HCT116 (cell line): ENCODE measurements around the gene ERC2. TPM values are rescaled to one million over a fixed set of nuclear protein-coding genes. Genes with fewer than 3 reads are reported as not detected.

ENCODE experiments used
- ATAC-seq: fragments of 200-7000 bp; cut with Tn5 transposase; 2 replicates; pipeline ENCODE4 v1.9.1; 2020; ENCODE audit warnings: mild to moderate bottlenecking, moderate library complexity
- BruUV-seq: library from RNA; stranded (reverse); fragments of 400-500 nt; replicated peaks from 2 replicates; lab custom pipeline; 2021; lab: Mats Ljungman, UMichigan
- CTCF ChIA-PET: fragments of 300-600 bp; sonication (Branson Sonifier 250); formaldehyde crosslinking; loops from one replicate; lab custom pipeline; 2021; ENCODE audit warnings: antibody characterized with exemption; lab: Charles Lee
- POLR2A ChIA-PET: fragments of 300-600, 350-600 bp; sonication (Branson Sonifier 250); formaldehyde crosslinking; loops from one replicate; lab custom pipeline; 2021; ENCODE audit warnings: antibody characterized with exemption; lab: Charles Lee
- RAD21 ChIA-PET, 2 experiments: fragments of 300-600 bp; sonication (Branson Sonifier 250); formaldehyde crosslinking; loops; one replicate each; lab custom pipeline; 2023; ENCODE audit warnings: low total read pairs in 2 of 2; ENCODE audit not compliant: uncharacterized antibody in 2 of 2, unreplicated experiment in 2 of 2, low non-redundant PET in 1 of 2; lab: Charles Lee
- DNase-seq: peaks from one replicate; pipeline ENCODE4 v3.0.0-alpha.2; 2010; ENCODE audit warnings: low read depth, low spot score
- H2AFZ ChIP-seq: fragments of 200-600 bp; shearing (Covaris generic), sonication (generic); 2 replicates; pipeline ENCODE4 v1.6.1; 2017; ENCODE audit warnings: low read depth, mixed run types, mixed read lengths, antibody characterized with exemption, low read length; ENCODE audit not compliant: poor library complexity, severe bottlenecking
- H3K27ac ChIP-seq: 2 replicates; pipeline ENCODE4 v1.5.1; 2012; ENCODE audit warnings: low read depth, low read length
- H3K27me3 ChIP-seq: fragments of 200-600 bp; sonication (generic); 2 replicates; pipeline ENCODE4 v1.6.1; 2016; ENCODE audit warnings: mixed run types, low read length, mixed read lengths; ENCODE audit not compliant: insufficient read depth
- H3K36me3 ChIP-seq, 2 experiments: fragments of 200-500 bp in 1 of 2; fragments of 200-600 bp in 1 of 2; sonication (Bioruptor generic) in 1 of 2; sonication (generic) in 1 of 2; 2 replicates each; pipeline versions ENCODE4 v1.5.1 to v1.6.1; 2014 to 2016; ENCODE audit warnings: low read length in 2 of 2, inconsistent platforms in 1 of 2, mixed read lengths in 1 of 2, mixed run types in 1 of 2; ENCODE audit not compliant: insufficient read depth in 2 of 2, control insufficient read depth in 1 of 2
- H3K4me1 ChIP-seq, 2 experiments: fragments of 200-600 bp in 1 of 2; sonication (generic) in 1 of 2; 2 replicates each; pipeline versions ENCODE4 v1.5.1 to v1.6.1; 2012 to 2017; ENCODE audit warnings: low read length in 2 of 2, inconsistent platforms in 1 of 2, mild to moderate bottlenecking in 1 of 2, mixed read lengths in 1 of 2, mixed run types in 1 of 2, moderate library complexity in 1 of 2; ENCODE audit not compliant: insufficient read depth in 2 of 2, control insufficient read depth in 1 of 2
- H3K4me2 ChIP-seq: fragments of 200-600 bp; sonication (generic); 2 replicates; pipeline ENCODE4 v1.6.1; 2017; ENCODE audit warnings: mixed run types, low read length, mixed read lengths
- H3K4me3 ChIP-seq, 2 experiments: fragments of 200-600 bp in 1 of 2; sonication (generic) in 1 of 2; replicated peaks in 1 of 2; 2 replicates each; pipeline ENCODE4 v1.5.1; 2011 to 2016; ENCODE audit warnings: low read length in 2 of 2, control low read depth in 1 of 2, low read depth in 1 of 2, mild to moderate bottlenecking in 1 of 2, mixed read lengths in 1 of 2, mixed run types in 1 of 2
- H3K79me2 ChIP-seq: fragments of 200-600 bp; sonication (generic); 2 replicates; pipeline ENCODE4 v1.6.1; 2017; ENCODE audit warnings: mild to moderate bottlenecking, mixed run types, low read length, moderate library complexity, mixed read lengths; ENCODE audit not compliant: insufficient read depth
- H3K9ac ChIP-seq: fragments of 200-600 bp; sonication (generic); 2 replicates; pipeline ENCODE4 v1.6.1; 2016; ENCODE audit warnings: low read length, mixed read lengths
- H3K9me2 ChIP-seq: fragments of 200-600 bp; sonication (generic), shearing (Covaris generic); 2 replicates; pipeline ENCODE4 v1.6.1; 2017; ENCODE audit warnings: mixed run types, mild to moderate bottlenecking, moderate library complexity; ENCODE audit not compliant: insufficient read depth
- H3K9me3 ChIP-seq, 2 experiments: fragments of 200-500 bp in 1 of 2; fragments of 200-600 bp in 1 of 2; sonication (Bioruptor generic) in 1 of 2; sonication (generic) in 1 of 2; 2 replicates each; pipeline ENCODE4 v1.6.1; 2014 to 2017; ENCODE audit warnings: low read length in 2 of 2, mixed read lengths in 2 of 2, inconsistent platforms in 1 of 2, low read depth in 1 of 2, mild to moderate bottlenecking in 1 of 2, mixed run types in 1 of 2, moderate library complexity in 1 of 2; ENCODE audit not compliant: control insufficient read depth in 1 of 2, insufficient read depth in 1 of 2
- H4K20me1 ChIP-seq: fragments of 200-600 bp; sonication (generic), shearing (Covaris generic); 2 replicates; pipeline ENCODE4 v1.6.1; 2017; ENCODE audit warnings: mixed run types, mild to moderate bottlenecking, moderate library complexity; ENCODE audit not compliant: insufficient read depth
- CBX3 ChIP-seq: IDR thresholded peaks from 2 replicates; pipeline ENCODE4 v1.6.1; 2012; ENCODE audit warnings: low read depth
- CEBPB ChIP-seq: IDR thresholded peaks from 2 replicates; pipeline ENCODE4 v1.6.1; 2012; ENCODE audit warnings: low read depth
- ELF1 ChIP-seq: IDR thresholded peaks from 2 replicates; pipeline ENCODE4 v1.6.1; 2012; ENCODE audit warnings: low read depth, borderline replicate concordance
- EZH2 ChIP-seq: fragments of 200-600 bp; sonication (generic); IDR thresholded peaks from 2 replicates; pipeline ENCODE4 v1.6.1; 2017; ENCODE audit warnings: antibody characterized with exemption, mixed run types
- EZH2phosphoT487 ChIP-seq: fragments of 200-600 bp; IDR thresholded peaks from 2 replicates; pipeline ENCODE4 v1.6.1; 2018; ENCODE audit warnings: antibody characterized with exemption, borderline replicate concordance
- FOSL1 ChIP-seq: IDR thresholded peaks from 2 replicates; pipeline ENCODE4 v1.6.1; 2012; ENCODE audit warnings: low read depth
- JUND ChIP-seq: IDR thresholded peaks from 2 replicates; pipeline ENCODE4 v1.6.1; 2012
- REST ChIP-seq: IDR thresholded peaks from 2 replicates; pipeline ENCODE4 v1.6.1; 2012; ENCODE audit warnings: low read depth
- SP1 ChIP-seq: IDR thresholded peaks from 2 replicates; pipeline ENCODE4 v1.6.1; 2012; ENCODE audit warnings: low read depth
- TCF7L2 ChIP-seq: IDR thresholded peaks from 2 replicates; pipeline ENCODE4 v1.7.0; 2011; ENCODE audit warnings: borderline replicate concordance, inconsistent platforms; ENCODE audit not compliant: insufficient read depth, insufficient read length; ENCODE audit errors: extremely low read depth
- ZNF274 ChIP-seq: fragments of 200-500 bp; sonication (Bioruptor generic); IDR thresholded peaks from 2 replicates; pipeline ENCODE4 v1.6.1; 2014; ENCODE audit warnings: mild to moderate bottlenecking, low read depth, low read length, inconsistent platforms
- intact Hi-C: fragments of 100-400 bp; cut with micrococcal nuclease; formaldehyde crosslinking; loops from 2 replicates; pipeline ENCODE4 v1.10.0; 2022
- total RNA-seq: library from RNA; stranded (reverse); gene quantifications from one replicate; pipeline ENCODE4 v1.2.1, GENCODE V29; 2021; ENCODE audit not compliant: unreplicated experiment
- TF ChIP-seq, protein P1 (sequence below), 3 experiments: fragments of 200-600 bp in 1 of 3; sonication (generic) in 1 of 3; IDR thresholded peaks in 2 of 3; conservative IDR thresholded peaks in 1 of 3; 2 replicates each; pipeline ENCODE4 v1.5.1; 2012 to 2017; ENCODE audit warnings: low read depth in 2 of 3, low read length in 2 of 3, antibody characterized with exemption in 1 of 3, borderline replicate concordance in 1 of 3, control low read depth in 1 of 3, mild to moderate bottlenecking in 1 of 3, mixed read lengths in 1 of 3, mixed run types in 1 of 3, moderate library complexity in 1 of 3; ENCODE audit not compliant: insufficient read depth in 1 of 3
- TF ChIP-seq, protein P2 (sequence below): IDR thresholded peaks from 2 replicates; pipeline ENCODE4 v1.6.1; 2012
- TF ChIP-seq, protein P3 (sequence below): IDR thresholded peaks from 2 replicates; pipeline ENCODE4 v1.6.1; 2011; ENCODE audit warnings: mild to moderate bottlenecking, low read length, moderate library complexity; ENCODE audit not compliant: insufficient replicate concordance; ENCODE audit errors: extremely low read depth

The ERC2 gene
- total RNA-seq, 1 experiment from 2014 or later: not detected

- no peaks in the 10 kb centered on the region for H3K4me1 ChIP-seq
- CTCF ChIA-PET: no interaction called here
- H3K4me2 ChIP-seq: no peak overlapping the region
- no peak overlapping the region for H3K4me3 ChIP-seq
- peaks cover 0 to 4% of the 10 kb centered on the region in 2 experiments; a peak in 2 of 4 replicates for H3K9me3 ChIP-seq
- no peak overlapping the region for H2AFZ ChIP-seq
- H3K27ac ChIP-seq: no peak overlapping the region
- POLR2A ChIA-PET: no interaction called here
- RAD21 ChIA-PET: no interaction called here
- H3K27me3 ChIP-seq: no peaks in the 10 kb centered on the region
- H4K20me1 ChIP-seq: no peaks in the 10 kb centered on the region
- DNase-seq: no peak
- no TSS peak for BruUV-seq
- no peak for ATAC-seq
- intact Hi-C loops: no loop called here
- no peaks in the 10 kb centered on the region for H3K36me3 ChIP-seq
- no peak overlapping the region for H3K9ac ChIP-seq
- H3K9me2 ChIP-seq: no peaks in the 10 kb centered on the region
- TF ChIP-seq, protein P1, sequence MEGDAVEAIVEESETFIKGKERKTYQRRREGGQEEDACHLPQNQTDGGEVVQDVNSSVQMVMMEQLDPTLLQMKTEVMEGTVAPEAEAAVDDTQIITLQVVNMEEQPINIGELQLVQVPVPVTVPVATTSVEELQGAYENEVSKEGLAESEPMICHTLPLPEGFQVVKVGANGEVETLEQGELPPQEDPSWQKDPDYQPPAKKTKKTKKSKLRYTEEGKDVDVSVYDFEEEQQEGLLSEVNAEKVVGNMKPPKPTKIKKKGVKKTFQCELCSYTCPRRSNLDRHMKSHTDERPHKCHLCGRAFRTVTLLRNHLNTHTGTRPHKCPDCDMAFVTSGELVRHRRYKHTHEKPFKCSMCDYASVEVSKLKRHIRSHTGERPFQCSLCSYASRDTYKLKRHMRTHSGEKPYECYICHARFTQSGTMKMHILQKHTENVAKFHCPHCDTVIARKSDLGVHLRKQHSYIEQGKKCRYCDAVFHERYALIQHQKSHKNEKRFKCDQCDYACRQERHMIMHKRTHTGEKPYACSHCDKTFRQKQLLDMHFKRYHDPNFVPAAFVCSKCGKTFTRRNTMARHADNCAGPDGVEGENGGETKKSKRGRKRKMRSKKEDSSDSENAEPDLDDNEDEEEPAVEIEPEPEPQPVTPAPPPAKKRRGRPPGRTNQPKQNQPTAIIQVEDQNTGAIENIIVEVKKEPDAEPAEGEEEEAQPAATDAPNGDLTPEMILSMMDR (IDR thresholded peaks at IDR 0.05 in 2 of 3, conservative IDR thresholded peaks at IDR 0.05 in 1 of 3; ENCODE audit: borderline replicate concordance in 1 of 3, insufficient read depth in 1 of 3, low read depth in 2 of 3, low read length in 2 of 3): no peak
- TF ChIP-seq, protein P2, sequence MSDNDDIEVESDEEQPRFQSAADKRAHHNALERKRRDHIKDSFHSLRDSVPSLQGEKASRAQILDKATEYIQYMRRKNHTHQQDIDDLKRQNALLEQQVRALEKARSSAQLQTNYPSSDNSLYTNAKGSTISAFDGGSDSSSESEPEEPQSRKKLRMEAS: no peak
- TF ChIP-seq CEBPB (no peak), TCF7L2 (no peak), FOSL1 (no peak), EZH2 (no peak), CBX3 (no peak), EZH2phosphoT487 (no peak), ELF1 (no peak), SP1 (no peak), JUND (no peak), REST (no peak), ZNF274 (no peak)
- TF ChIP-seq, protein P3, sequence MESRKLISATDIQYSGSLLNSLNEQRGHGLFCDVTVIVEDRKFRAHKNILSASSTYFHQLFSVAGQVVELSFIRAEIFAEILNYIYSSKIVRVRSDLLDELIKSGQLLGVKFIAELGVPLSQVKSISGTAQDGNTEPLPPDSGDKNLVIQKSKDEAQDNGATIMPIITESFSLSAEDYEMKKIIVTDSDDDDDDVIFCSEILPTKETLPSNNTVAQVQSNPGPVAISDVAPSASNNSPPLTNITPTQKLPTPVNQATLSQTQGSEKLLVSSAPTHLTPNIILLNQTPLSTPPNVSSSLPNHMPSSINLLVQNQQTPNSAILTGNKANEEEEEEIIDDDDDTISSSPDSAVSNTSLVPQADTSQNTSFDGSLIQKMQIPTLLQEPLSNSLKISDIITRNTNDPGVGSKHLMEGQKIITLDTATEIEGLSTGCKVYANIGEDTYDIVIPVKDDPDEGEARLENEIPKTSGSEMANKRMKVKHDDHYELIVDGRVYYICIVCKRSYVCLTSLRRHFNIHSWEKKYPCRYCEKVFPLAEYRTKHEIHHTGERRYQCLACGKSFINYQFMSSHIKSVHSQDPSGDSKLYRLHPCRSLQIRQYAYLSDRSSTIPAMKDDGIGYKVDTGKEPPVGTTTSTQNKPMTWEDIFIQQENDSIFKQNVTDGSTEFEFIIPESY: no peak
- no peaks in the 10 kb centered on the region for H3K79me2 ChIP-seq
Measured at GRCh38 chr3:55658270-55658669, 810.0 kb downstream of the ERC2 start.
